BE2C (cell line): ENCODE data around the gene KRTAP5-6.
"Not testable (repeated sequence)": the region's sequence is repeated elsewhere in the genome, so short reads cannot be mapped to it uniquely, and the experiment has no call there.

Source experiments
- DNase-seq: peaks from one replicate; pipeline ENCODE4 v3.0.0-alpha.2; 2020
- H3K27me3 ChIP-seq: fragments of 250-450 bp; sonication (Bioruptor Pico); 2 replicates; pipeline ENCODE4 v1.5.1; 2020; ENCODE audit warnings: mild to moderate bottlenecking
- H3K36me3 ChIP-seq: fragments of 250-450 bp; sonication (Bioruptor Pico); 2 replicates; pipeline ENCODE4 v1.5.1; 2020; ENCODE audit warnings: mild to moderate bottlenecking
- H3K4me1 ChIP-seq: fragments of 250-450 bp; sonication (Bioruptor Pico); 2 replicates; pipeline ENCODE4 v1.5.1; 2020
- H3K4me3 ChIP-seq: 2 replicates; pipeline ENCODE4 v1.5.1; 2011; ENCODE audit warnings: low read depth, low read length
- H3K9me3 ChIP-seq: fragments of 250-450 bp; sonication (Bioruptor Pico); 2 replicates; pipeline ENCODE4 v1.5.1; 2020
- TF ChIP-seq, protein P1 (sequence below): IDR thresholded peaks from 2 replicates; pipeline ENCODE4 v1.5.1; 2012; ENCODE audit warnings: mild to moderate bottlenecking, low read depth, low read length

Gene KRTAP5-6

GRCh38 chr11:1682225-1682905, 14.6 kb upstream of the KRTAP5-6 start:
- Histone ChIP-seq H3K9me3 (no peaks in the 10 kb centered on the region), H3K4me3 (no peak overlapping the region), H3K4me1 (no peaks in the 10 kb centered on the region), H3K27me3 (no peaks in the 10 kb centered on the region), H3K36me3 (no peaks in the 10 kb centered on the region)
- TF ChIP-seq, protein P1, sequence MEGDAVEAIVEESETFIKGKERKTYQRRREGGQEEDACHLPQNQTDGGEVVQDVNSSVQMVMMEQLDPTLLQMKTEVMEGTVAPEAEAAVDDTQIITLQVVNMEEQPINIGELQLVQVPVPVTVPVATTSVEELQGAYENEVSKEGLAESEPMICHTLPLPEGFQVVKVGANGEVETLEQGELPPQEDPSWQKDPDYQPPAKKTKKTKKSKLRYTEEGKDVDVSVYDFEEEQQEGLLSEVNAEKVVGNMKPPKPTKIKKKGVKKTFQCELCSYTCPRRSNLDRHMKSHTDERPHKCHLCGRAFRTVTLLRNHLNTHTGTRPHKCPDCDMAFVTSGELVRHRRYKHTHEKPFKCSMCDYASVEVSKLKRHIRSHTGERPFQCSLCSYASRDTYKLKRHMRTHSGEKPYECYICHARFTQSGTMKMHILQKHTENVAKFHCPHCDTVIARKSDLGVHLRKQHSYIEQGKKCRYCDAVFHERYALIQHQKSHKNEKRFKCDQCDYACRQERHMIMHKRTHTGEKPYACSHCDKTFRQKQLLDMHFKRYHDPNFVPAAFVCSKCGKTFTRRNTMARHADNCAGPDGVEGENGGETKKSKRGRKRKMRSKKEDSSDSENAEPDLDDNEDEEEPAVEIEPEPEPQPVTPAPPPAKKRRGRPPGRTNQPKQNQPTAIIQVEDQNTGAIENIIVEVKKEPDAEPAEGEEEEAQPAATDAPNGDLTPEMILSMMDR: no peak
- no peak for DNase-seq

DNA sequence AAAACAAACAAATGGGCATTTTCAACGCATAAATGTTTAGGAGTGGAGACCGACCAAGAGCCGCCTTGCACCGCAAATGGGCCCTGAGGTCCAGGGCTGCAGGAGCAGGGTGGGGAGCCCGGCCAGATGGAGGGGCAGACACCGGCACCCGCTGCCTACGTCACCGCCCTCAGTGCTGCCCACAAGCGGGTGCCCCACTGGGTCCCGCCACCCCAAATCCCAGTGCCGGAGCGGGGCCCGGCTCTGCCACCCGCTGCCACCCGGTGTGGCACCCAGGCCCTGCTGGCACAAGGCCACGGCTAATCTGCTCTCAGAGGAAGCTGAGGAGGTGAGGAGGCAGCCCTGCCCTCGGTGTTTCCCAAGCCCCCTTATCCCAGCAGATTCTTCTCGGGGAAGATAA, 13.8 kb upstream of the KRTAP5-6 start:
- H3K4me1 ChIP-seq, H3K4me3 ChIP-seq, DNase-seq, H3K9me3 ChIP-seq, H3K27me3 ChIP-seq, H3K36me3 ChIP-seq: not testable (repeated sequence)

DNA sequence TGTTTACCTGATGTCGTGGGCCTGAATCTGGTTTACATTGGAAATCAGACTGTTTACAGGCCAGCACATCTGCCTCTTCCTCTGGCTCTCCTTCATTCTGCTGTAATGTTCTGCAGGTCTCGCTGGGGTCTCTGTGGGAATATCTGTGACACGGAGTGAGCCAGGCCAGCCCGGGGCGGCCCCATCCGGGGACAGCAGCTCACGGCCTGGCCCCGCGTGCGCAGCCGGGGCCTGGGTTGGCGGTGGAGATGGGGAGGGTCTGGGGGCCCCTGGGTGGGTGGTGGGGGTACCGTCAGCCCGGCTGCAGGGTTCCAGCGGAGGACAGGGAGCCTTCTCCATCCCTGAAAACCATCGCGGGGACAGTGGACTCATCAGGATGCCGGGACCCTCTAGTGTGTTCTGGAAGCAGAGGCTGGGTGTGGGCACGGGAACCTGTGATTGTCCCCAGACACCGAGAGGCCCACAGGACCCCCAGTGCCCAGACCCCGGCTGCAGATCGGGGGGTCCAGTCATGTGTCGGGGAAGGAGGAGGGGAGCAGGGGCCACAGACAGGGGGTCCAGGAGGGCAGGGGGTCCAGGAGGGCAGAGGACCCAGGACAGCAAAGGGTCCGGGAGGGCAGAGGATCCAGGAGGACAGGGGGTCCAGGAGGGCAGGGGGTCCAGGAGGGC, 13.0 kb upstream of the KRTAP5-6 start:
- not testable (repeated sequence) for H3K4me1 ChIP-seq, H3K27me3 ChIP-seq, H3K4me3 ChIP-seq, H3K9me3 ChIP-seq, DNase-seq, H3K36me3 ChIP-seq

- not testable (repeated sequence) for H3K4me1 ChIP-seq, H3K36me3 ChIP-seq, H3K4me3 ChIP-seq, H3K27me3 ChIP-seq, DNase-seq, H3K9me3 ChIP-seq
Measured at GRCh38 chr11:1684886-1685874, 11.8 kb upstream of the KRTAP5-6 start.

- not testable (repeated sequence) for H3K9me3 ChIP-seq, H3K36me3 ChIP-seq, H3K27me3 ChIP-seq, H3K4me3 ChIP-seq, H3K4me1 ChIP-seq, DNase-seq
Measured at GRCh38 chr11:1686220-1686619, 10.8 kb upstream of the KRTAP5-6 start.

DNA sequence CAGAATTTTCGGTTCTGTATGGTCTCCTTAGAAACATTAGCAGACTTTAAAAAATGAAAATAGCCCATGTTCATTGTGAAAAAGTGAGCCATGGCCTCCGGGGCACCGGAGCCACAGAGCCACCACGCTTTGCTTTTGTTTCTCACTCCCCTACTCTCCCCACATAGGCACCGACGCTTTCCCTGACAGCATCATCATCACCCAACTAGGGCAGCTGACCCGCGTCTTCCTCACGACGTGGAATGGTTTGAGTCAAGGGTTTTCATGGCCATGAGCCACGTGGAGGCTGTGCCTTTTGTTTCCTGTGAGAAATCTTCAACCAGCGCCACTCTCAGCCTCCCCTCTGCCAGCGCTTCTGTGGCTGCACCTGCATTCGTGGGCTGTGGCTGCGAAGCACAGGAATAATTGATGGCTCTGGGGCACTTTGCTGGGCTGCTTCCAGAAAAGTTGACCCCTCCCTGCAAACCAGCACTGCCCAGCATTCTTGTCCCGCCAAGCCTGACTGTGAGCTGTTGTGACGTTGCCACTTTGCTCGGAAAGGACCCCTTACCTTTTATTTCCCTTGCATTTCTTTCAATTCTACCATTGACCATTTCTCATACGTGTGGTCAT, 8.6 kb upstream of the KRTAP5-6 start:
- not testable (repeated sequence) for H3K4me1 ChIP-seq, H3K4me3 ChIP-seq, H3K27me3 ChIP-seq, H3K36me3 ChIP-seq, DNase-seq, H3K9me3 ChIP-seq

DNA sequence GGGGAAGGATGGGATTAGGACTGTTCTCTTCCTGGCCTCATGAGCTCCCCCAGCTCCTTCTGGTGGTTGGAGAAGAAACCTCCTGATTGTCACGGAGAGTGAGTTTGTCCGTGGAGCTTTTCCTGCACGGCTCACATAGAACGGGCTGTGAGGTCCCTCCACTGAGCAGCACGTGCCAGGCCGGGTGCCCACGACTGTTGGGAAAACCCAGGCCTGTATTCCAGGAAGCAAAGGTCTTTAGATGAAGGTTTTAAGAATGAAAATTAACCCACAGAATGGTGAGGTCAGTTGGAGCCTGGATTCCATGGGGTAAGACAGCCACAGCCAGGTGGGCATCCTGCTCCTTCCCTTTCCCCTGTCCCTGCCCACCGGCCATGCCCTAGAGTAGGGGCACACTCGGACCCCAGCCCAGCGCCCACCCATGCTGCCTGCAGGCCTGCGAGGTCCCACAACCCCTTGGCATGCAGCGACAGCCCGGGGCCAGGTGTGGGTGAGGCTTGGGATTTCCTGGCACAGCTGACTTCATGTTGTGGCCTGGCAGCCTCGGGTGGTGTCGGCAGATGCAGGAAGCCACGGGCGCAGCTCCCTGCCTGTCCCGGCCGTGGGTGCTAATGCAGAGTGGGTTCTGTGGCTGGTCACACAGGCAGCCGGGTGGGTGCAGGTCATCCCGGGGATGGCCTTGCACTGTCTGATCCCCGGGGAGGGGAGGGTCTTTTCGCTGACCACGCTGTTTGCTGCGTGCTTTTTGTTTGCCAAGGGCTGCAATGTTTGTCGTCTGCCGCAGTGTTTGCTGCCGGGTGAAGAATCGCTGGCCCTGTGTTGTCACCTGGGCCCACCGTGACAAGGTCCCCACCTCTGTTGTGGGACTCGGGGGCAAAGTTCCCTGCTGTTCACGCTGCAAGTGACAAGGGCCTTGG, 7.5 kb upstream of the KRTAP5-6 start:
- not testable (repeated sequence) for H3K36me3 ChIP-seq, H3K9me3 ChIP-seq, DNase-seq, H3K4me3 ChIP-seq, H3K27me3 ChIP-seq, H3K4me1 ChIP-seq

DNA sequence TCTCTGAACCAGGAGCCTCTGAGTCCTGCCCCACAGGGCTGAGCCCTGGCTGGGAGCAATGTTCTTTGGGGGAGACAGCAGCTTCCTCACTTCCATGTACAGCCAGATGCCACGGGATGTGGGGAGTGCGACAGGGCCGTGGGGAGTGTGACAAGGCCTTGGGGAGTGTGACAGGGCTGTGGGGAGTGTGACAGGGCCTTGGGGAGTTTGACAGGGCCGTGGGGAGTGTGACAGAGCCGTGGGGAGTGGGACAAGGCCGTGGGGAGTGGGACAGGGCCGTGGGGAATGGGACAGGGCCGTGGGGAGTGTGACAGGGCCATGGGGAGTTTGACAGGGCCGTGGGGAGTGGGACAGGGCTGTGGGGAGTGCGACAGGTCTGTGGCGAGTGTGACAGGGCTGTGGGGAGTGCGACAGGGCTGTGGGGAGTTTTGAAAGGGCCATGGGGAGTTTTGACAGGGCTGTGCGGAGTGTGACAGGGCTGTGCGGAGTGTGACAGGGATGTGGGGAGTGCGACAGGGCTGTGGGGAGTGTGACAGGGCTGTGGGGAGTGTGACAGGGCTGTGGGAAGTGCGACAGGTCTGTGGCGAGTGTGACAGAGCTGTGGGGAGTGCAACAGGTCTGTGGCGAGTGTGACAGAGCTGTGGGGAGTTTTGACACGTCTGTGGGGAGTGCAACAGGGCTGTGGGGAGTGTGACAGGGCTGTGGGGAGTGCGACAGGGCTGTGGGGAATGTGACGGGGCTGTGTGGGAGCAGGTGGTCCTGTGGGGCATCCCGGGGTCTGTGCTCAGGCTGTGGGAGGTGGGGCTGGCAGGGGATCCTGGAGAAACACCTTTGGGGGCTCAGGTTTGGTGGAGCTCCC, 6.6 kb upstream of the KRTAP5-6 start:
- no peaks in the 10 kb centered on the region for H3K36me3 ChIP-seq
- H3K4me1 ChIP-seq: 0 out of 2 replicates have a peak, but pooled peaks cover 5% of the 10 kb centered on the region
- DNase-seq: no peak
- H3K4me3 ChIP-seq: no peak overlapping the region
- TF ChIP-seq, protein P1: no peak
- H3K27me3 ChIP-seq: no peaks in the 10 kb centered on the region
- no peaks in the 10 kb centered on the region for H3K9me3 ChIP-seq
